WTC11 (cell line): Measurements from ENCODE around the gene FGFR3. TPM values are rescaled to one million over a fixed set of nuclear protein-coding genes. Genes with fewer than 3 reads are reported as not detected.

Experiments
- ATAC-seq: fragments of 200-7000 bp; cut with Tn5 transposase; 2 replicates; pipeline ENCODE4 v1.10.0; 2021; ENCODE audit warnings: mild to moderate bottlenecking, moderate library complexity
- CTCF ChIA-PET: fragments of 300-600 bp; sonication (Branson Sonifier 250); formaldehyde crosslinking; loops from one replicate; lab custom pipeline; 2021; ENCODE audit warnings: antibody characterized with exemption; lab: Charles Lee
- POLR2A ChIA-PET: fragments of 350-600 bp; sonication (Branson Sonifier 250); formaldehyde crosslinking; loops from one replicate; lab custom pipeline; 2021; ENCODE audit warnings: antibody characterized with exemption; lab: Charles Lee
- DNase-seq: peaks from one replicate; pipeline ENCODE4 v3.0.0; 2021; ENCODE audit warnings: low spot score
- H3K27ac Mint-ChIP-seq: 2 replicates; pipeline ENCODE4 v1.8.0; 2021; ENCODE audit warnings: mixed read lengths
- H3K27me3 Mint-ChIP-seq: 2 replicates; pipeline ENCODE4 v1.8.0; 2021; ENCODE audit warnings: low read depth, mild to moderate bottlenecking, moderate library complexity, mixed read lengths
- H3K36me3 Mint-ChIP-seq: 2 replicates; pipeline ENCODE4 v1.8.0; 2021; ENCODE audit warnings: mixed read lengths
- H3K4me1 Mint-ChIP-seq: 2 replicates; pipeline ENCODE4 v1.8.0; 2022; ENCODE audit warnings: mixed read lengths
- H3K4me3 Mint-ChIP-seq: 2 replicates; pipeline ENCODE4 v1.8.0; 2021; ENCODE audit warnings: mild to moderate bottlenecking, moderate library complexity, mixed read lengths
- H3K9me3 Mint-ChIP-seq: 2 replicates; pipeline ENCODE4 v1.8.0; 2021; ENCODE audit warnings: mixed read lengths
- ARID4B ChIP-seq: sonication (generic); formaldehyde crosslinking; IDR thresholded peaks from 2 replicates; pipeline ENCODE4 v1.8.0; 2023; ENCODE audit warnings: missing genetic modification reagents, mild to moderate bottlenecking, borderline replicate concordance
- CREB1 ChIP-seq: sonication (generic); formaldehyde crosslinking; IDR thresholded peaks from 2 replicates; pipeline ENCODE4 v1.8.0; 2023; ENCODE audit warnings: mild to moderate bottlenecking, missing genetic modification reagents
- ESRRA ChIP-seq: sonication (generic); formaldehyde crosslinking; IDR thresholded peaks from 2 replicates; pipeline ENCODE4 v1.8.1; 2022; ENCODE audit warnings: mild to moderate bottlenecking, missing genetic modification reagents, borderline replicate concordance
- FOXJ3 ChIP-seq: sonication (generic); formaldehyde crosslinking; IDR thresholded peaks from 2 replicates; pipeline ENCODE4 v1.9.0; 2021; ENCODE audit warnings: missing genetic modification reagents, mild to moderate bottlenecking, borderline replicate concordance
- FOXK1 ChIP-seq: sonication (generic); formaldehyde crosslinking; IDR thresholded peaks from 2 replicates; pipeline ENCODE4 v1.8.0; 2022; ENCODE audit warnings: mild to moderate bottlenecking, moderate library complexity, missing genetic modification reagents
- FOXP4 ChIP-seq: sonication (generic); formaldehyde crosslinking; IDR thresholded peaks from 2 replicates; pipeline ENCODE4 v1.8.0; 2022; ENCODE audit warnings: mild to moderate bottlenecking, missing genetic modification reagents
- GABPB1 ChIP-seq: sonication (generic); formaldehyde crosslinking; IDR thresholded peaks from 2 replicates; pipeline ENCODE4 v1.8.1; 2023; ENCODE audit warnings: mild to moderate bottlenecking, missing genetic modification reagents
- HMGXB4 ChIP-seq: sonication (generic); formaldehyde crosslinking; IDR thresholded peaks from 2 replicates; pipeline ENCODE4 v1.8.1; 2023; ENCODE audit warnings: mild to moderate bottlenecking, moderate library complexity, missing genetic modification reagents
- IRF2 ChIP-seq: sonication (generic); formaldehyde crosslinking; IDR thresholded peaks from 2 replicates; pipeline ENCODE4 v1.8.0; 2022; ENCODE audit warnings: low read depth, missing genetic modification reagents, borderline replicate concordance
- NFATC4 ChIP-seq: fragments of 250-450 bp; sonication (Bioruptor Pico); IDR thresholded peaks from 2 replicates; pipeline ENCODE4 v1.9.0; 2021; ENCODE audit warnings: mild to moderate bottlenecking
- NR1H2 ChIP-seq: sonication (generic); formaldehyde crosslinking; IDR thresholded peaks from 2 replicates; pipeline ENCODE4 v1.9.0; 2021; ENCODE audit warnings: mild to moderate bottlenecking, moderate library complexity, missing genetic modification reagents
- NR2C2 ChIP-seq: sonication (generic); formaldehyde crosslinking; IDR thresholded peaks from 2 replicates; pipeline ENCODE4 v1.8.0; 2022; ENCODE audit warnings: mild to moderate bottlenecking, missing genetic modification reagents
- NR3C1 ChIP-seq: sonication (generic); formaldehyde crosslinking; conservative IDR thresholded peaks from 2 replicates; pipeline ENCODE4 v1.8.1; 2023; ENCODE audit warnings: low read depth, mild to moderate bottlenecking, missing genetic modification reagents
- PRRX2 ChIP-seq: fragments of 250-450 bp; sonication (Bioruptor Pico); IDR thresholded peaks from 2 replicates; pipeline ENCODE4 v1.8.0; 2021; ENCODE audit warnings: mild to moderate bottlenecking
- SP1 ChIP-seq: sonication (generic); formaldehyde crosslinking; conservative IDR thresholded peaks from 2 replicates; pipeline ENCODE4 v1.8.1; 2022; ENCODE audit warnings: missing genetic modification reagents
- TEAD1 ChIP-seq: sonication (generic); formaldehyde crosslinking; IDR thresholded peaks from 2 replicates; pipeline ENCODE4 v1.8.0; 2022; ENCODE audit warnings: mild to moderate bottlenecking, missing genetic modification reagents
- TP53 ChIP-seq: sonication (generic); formaldehyde crosslinking; IDR thresholded peaks from 2 replicates; pipeline ENCODE4 v1.8.1; 2023; ENCODE audit warnings: mild to moderate bottlenecking, missing genetic modification reagents
- USF1 ChIP-seq: sonication (generic); formaldehyde crosslinking; IDR thresholded peaks from 2 replicates; pipeline ENCODE4 v1.8.0; 2022; ENCODE audit warnings: mild to moderate bottlenecking, missing genetic modification reagents
- USF2 ChIP-seq: sonication (generic); formaldehyde crosslinking; IDR thresholded peaks from 2 replicates; pipeline ENCODE4 v1.8.1; 2023; ENCODE audit warnings: mild to moderate bottlenecking, missing genetic modification reagents, moderate library complexity
- ZMAT4 ChIP-seq: fragments of 250-450 bp; sonication (Bioruptor Pico); IDR thresholded peaks from 2 replicates; pipeline ENCODE4 v1.9.0; 2021; ENCODE audit warnings: mild to moderate bottlenecking
- ZNF423 ChIP-seq: fragments of 250-450 bp; sonication (Bioruptor Pico); IDR thresholded peaks from 2 replicates; pipeline ENCODE4 v2.1.2; 2022; ENCODE audit warnings: mild to moderate bottlenecking, moderate library complexity
- ZSCAN18 ChIP-seq: fragments of 250-450 bp; sonication (Bioruptor Pico); IDR thresholded peaks from 2 replicates; pipeline ENCODE4 v2.1.2; 2022; ENCODE audit warnings: mild to moderate bottlenecking, moderate library complexity
- total RNA-seq: library from RNA; stranded (reverse); gene quantifications from 3 replicates; pipeline ENCODE4 v1.2.3, GENCODE V29; 2021

The FGFR3 gene
- total RNA-seq, 1 experiment from 2014 or later, result 19.9 TPM

GRCh38 chr4:1856071-1856942 lies 63.2 kb downstream of the FGFR3 start, which contains the start of gene LETM1 (continued):
- 0 out of 2 replicates have a peak, but pooled peaks have one; percentile 43 for TF ChIP-seq USF1
- peak; percentile 86 for TF ChIP-seq SP1 (CRISPR knock-in tag)
- peak; percentile 66 for TF ChIP-seq USF2
- TF ChIP-seq ESRRA, result peak; percentile 70
- no peak for TF ChIP-seq CREB1
- peak; percentile 69; the same call in 1 of the 2 replicates for TF ChIP-seq TEAD1 (CRISPR knock-in tag)
- peak; percentile 76 for TF ChIP-seq FOXK1 (CRISPR knock-in tag)
- TF ChIP-seq, all 79 proteins: peak for 20

GRCh38 chr4:1856943-1857699 lies 64.0 kb downstream of the FGFR3 start:
- POLR2A ChIA-PET, result no interaction called here
- peak; percentile 42 for DNase-seq

GRCh38 chr4:1857931-1858330 lies 64.8 kb downstream of the FGFR3 start:
- POLR2A ChIA-PET, result no interaction called here
- CTCF ChIA-PET, result interaction anchor here (2.0 kb wide), 1 partner anchor 53 kb away, joined by 7 read pairs; no protein-coding TSS in a partner anchor
- Mint-ChIP-seq H3K27ac (no peak overlapping the region), H3K36me3 (no peaks in the 10 kb centered on the region), H3K4me1 (peaks cover 8% of the 10 kb centered on the region), H3K9me3 (no peaks in the 10 kb centered on the region), H3K27me3 (peaks cover 65% of the 10 kb centered on the region), H3K4me3 (no peak overlapping the region)
- DNase-seq (no peak), ATAC-seq (no peak)
- TF ChIP-seq NR2C2, result no peak
- no peak for TF ChIP-seq NR3C1
- no peak for TF ChIP-seq TP53 (CRISPR knock-in tag)
- TF ChIP-seq TEAD1 (CRISPR knock-in tag), result no peak
- TF ChIP-seq HMGXB4, result no peak
- no peak for TF ChIP-seq FOXP4 (CRISPR knock-in tag)
- no peak for TF ChIP-seq GABPB1
- no peak for TF ChIP-seq ARID4B (CRISPR knock-in tag)
- TF ChIP-seq IRF2, result no peak
- no peak for TF ChIP-seq ZMAT4 (CRISPR knock-in tag)
- TF ChIP-seq ZSCAN18 (CRISPR knock-in tag), result no peak

More at GRCh38 chr4:1856943-1857699, 64.0 kb downstream of the FGFR3 start:
- no peaks in the 10 kb centered on the region for H3K9me3 Mint-ChIP-seq
- no peak overlapping the region for H3K27ac Mint-ChIP-seq
- H3K4me1 Mint-ChIP-seq, result peaks cover 15% of the 10 kb centered on the region
- no peak for ATAC-seq
- no peak for TF ChIP-seq NFATC4
- TF ChIP-seq PRRX2 (CRISPR knock-in tag), result no peak
- TF ChIP-seq IRF2, result no peak
- no peak for TF ChIP-seq ZNF423 (CRISPR knock-in tag)
- TF ChIP-seq NR1H2 (CRISPR knock-in tag), result no peak
- TF ChIP-seq FOXJ3 (CRISPR knock-in tag), result no peak
- TF ChIP-seq, all 79 proteins: peak for 0
- CTCF ChIA-PET, result interaction anchor here (0.9 to 2.0 kb wide), 6 partner anchors 15 to 109 kb away, joined by 3 to 7 read pairs (median 3); no protein-coding TSS in a partner anchor
- H3K4me3 Mint-ChIP-seq, result peak overlapping the region; percentile 71
- H3K36me3 Mint-ChIP-seq, result no peaks in the 10 kb centered on the region
- peaks cover 57% of the 10 kb centered on the region for H3K27me3 Mint-ChIP-seq
